ENCODE data around the gene TRNP1. TPM values are rescaled to one million over a fixed set of nuclear protein-coding genes. Genes with fewer than 3 reads are reported as not detected.

Gene TRNP1
- polyA plus RNA-seq, 1 experiment = 68.9 TPM

DNA sequence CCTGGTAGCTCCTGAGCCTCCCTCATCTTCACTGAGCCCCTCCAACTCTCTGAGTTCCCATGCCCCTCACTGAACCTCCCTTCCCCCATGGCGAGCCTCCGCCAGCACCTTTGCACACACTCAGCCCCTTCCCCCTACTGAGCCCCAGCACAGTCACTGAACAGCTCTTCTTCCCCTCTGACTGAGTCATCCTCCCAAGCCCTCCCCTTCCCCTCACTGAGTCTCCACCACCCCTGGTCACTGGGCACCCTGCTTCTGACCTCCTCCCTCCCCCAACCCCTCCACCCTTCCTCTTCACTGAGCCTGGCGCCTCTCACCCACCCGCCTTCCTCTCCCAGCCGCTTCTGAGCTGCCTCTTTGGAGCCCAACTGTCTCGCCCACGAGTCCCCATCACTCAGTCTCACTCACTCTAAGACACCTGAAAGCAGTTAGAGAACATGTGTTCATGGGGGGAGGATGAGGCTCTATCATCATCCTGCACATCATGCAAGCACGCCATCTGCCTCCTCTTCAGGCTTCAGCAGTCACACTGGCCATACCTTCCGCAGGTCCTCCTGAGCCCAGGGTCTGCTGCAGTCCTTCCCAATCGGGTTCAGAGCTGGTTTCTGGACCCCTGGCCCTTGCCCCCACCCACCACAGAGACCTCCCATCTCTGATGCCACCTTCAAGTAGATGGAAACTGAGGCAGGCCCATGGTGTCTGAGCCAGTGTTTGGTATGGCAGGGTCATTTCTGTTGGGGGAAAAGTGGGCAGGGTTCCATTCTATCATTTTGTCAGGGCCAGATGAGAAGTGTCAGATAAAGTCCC, 2.0 kb upstream of the TRNP1 start:
- Histone ChIP-seq H3K27me3 (ENCODE audit: control insufficient read depth, insufficient read depth, low read length) (0 out of 2 replicates have a peak, but pooled peaks cover 2% of the 10 kb centered on the region), H3K36me3 (ENCODE audit: control insufficient read depth, insufficient read depth, low read length) (no peaks in the 10 kb centered on the region), H3K4me3 (ENCODE audit: low read depth, low read length) (no peak overlapping the region)
- POLR2A ChIA-PET = no interaction called here
- CTCF ChIA-PET = interaction anchor here (0.8 to 1.4 kb wide), 2 partner anchors 52 to 55 kb away, joined by 3 to 5 read pairs; no protein-coding TSS in a partner anchor
- TF ChIP-seq, protein P1, sequence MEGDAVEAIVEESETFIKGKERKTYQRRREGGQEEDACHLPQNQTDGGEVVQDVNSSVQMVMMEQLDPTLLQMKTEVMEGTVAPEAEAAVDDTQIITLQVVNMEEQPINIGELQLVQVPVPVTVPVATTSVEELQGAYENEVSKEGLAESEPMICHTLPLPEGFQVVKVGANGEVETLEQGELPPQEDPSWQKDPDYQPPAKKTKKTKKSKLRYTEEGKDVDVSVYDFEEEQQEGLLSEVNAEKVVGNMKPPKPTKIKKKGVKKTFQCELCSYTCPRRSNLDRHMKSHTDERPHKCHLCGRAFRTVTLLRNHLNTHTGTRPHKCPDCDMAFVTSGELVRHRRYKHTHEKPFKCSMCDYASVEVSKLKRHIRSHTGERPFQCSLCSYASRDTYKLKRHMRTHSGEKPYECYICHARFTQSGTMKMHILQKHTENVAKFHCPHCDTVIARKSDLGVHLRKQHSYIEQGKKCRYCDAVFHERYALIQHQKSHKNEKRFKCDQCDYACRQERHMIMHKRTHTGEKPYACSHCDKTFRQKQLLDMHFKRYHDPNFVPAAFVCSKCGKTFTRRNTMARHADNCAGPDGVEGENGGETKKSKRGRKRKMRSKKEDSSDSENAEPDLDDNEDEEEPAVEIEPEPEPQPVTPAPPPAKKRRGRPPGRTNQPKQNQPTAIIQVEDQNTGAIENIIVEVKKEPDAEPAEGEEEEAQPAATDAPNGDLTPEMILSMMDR (IDR thresholded peaks at IDR 0.05; ENCODE audit: insufficient read depth, low read depth, low read length) = 0 out of 2 replicates have a peak, but pooled peaks have one; percentile 14
- DNase-seq (ENCODE audit: low read depth) = no peak

DNA sequence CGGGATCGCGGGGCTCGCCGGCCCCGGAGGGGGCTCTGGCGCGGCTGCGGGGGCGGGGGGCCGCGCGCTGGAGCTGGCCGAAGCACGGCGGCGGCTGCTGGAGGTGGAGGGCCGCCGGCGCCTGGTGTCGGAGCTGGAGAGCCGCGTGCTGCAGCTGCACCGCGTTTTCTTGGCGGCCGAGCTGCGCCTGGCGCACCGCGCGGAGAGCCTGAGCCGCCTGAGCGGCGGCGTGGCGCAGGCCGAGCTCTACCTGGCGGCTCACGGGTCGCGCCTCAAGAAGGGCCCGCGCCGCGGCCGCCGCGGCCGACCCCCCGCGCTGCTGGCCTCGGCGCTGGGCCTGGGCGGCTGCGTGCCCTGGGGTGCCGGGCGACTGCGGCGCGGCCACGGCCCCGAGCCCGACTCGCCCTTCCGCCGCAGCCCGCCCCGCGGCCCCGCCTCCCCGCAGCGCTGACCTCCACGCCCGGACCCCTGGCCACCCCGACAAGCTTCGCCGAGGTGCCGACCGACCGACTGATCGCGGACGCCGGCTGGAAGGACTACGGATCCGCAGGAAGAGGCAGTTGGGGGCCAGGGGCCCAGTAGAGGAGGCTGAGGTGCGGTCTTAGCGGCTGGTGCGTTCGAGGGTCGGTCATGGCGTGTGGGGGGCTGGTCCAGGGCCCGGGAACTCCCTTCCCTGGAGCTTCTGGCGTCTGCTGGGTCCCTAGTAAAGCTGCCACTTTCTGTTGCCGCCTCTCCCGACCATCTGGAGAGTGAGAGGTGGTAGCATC, 711 bp downstream of the TRNP1 start:
- TF ChIP-seq, protein P1 (IDR thresholded peaks at IDR 0.05; ENCODE audit: insufficient read depth, low read depth, low read length) = no peak
- no peak for DNase-seq (ENCODE audit: low read depth)
- peak overlapping the region; percentile 70 for H3K4me3 ChIP-seq (ENCODE audit: low read depth, low read length)
- no peaks in the 10 kb centered on the region for H3K36me3 ChIP-seq (ENCODE audit: control insufficient read depth, insufficient read depth, low read length)
- no peaks in the 10 kb centered on the region for H3K27me3 ChIP-seq (ENCODE audit: control insufficient read depth, insufficient read depth, low read length)
- ChIA-PET POLR2A (interaction anchor here (0.6 to 0.9 kb wide), 2 partner anchors 18 to 215 kb away, joined by 3 to 5 read pairs; partner anchors contain the start of gene TENT5B), CTCF (interaction anchor here (0.7 to 9.9 kb wide), 18 partner anchors 11 to 1255 kb away, joined by 3 to 109 read pairs (median 3); partner anchors contain the start of genes GPATCH3 and GPN2)

DNA sequence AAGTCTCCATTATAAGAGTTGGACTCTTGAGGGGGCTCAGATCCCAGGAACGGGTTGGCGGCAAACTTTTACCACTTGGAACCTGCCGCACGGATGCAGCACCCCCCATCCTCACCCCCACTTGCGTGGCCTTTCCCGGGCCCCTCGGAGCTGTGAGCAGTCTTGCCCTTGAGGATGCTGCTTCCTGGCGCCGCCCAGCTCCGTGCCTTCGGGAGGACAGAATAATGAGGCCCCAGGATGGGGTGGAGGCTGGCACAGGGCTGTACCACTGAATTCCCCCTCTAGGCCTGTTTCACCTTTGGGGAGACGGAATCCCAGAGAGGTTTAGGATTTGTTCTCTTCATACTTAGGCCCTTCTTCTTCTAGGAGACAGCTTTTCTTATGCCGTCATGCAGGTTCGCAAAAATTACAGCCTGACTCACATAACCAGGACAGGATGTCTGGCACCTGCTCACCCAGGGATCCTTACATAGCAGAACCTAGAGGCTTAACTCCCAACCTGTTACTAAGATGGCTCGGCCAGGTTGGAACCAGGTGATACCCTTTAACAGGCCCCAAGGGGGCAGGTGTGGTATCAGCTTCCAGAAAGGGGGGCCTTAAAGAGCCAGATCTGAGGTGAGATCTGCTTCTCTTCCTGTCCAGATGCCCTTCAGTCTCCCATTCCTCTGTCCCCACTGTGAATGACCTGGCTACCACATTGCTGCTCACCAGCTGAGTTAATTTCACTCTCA, 1.5 kb downstream of the TRNP1 start:
- Histone ChIP-seq H3K36me3 (ENCODE audit: control insufficient read depth, insufficient read depth, low read length) (no peaks in the 10 kb centered on the region), H3K4me3 (ENCODE audit: low read depth, low read length) (peak overlapping the region; percentile 70), H3K27me3 (ENCODE audit: control insufficient read depth, insufficient read depth, low read length) (no peaks in the 10 kb centered on the region)
- TF ChIP-seq, protein P1 (IDR thresholded peaks at IDR 0.05; ENCODE audit: insufficient read depth, low read depth, low read length) = no peak
- DNase-seq (ENCODE audit: low read depth) = no peak
- CTCF ChIA-PET = interaction anchor here (0.7 to 9.9 kb wide), 15 partner anchors 12 to 1254 kb away, joined by 3 to 109 read pairs (median 3); partner anchors contain the start of gene GPATCH3
- POLR2A ChIA-PET = interaction anchor here (0.5 to 0.9 kb wide), 2 partner anchors 18 to 54 kb away, joined by 3 read pairs; partner anchors contain the start of gene TENT5B

DNA sequence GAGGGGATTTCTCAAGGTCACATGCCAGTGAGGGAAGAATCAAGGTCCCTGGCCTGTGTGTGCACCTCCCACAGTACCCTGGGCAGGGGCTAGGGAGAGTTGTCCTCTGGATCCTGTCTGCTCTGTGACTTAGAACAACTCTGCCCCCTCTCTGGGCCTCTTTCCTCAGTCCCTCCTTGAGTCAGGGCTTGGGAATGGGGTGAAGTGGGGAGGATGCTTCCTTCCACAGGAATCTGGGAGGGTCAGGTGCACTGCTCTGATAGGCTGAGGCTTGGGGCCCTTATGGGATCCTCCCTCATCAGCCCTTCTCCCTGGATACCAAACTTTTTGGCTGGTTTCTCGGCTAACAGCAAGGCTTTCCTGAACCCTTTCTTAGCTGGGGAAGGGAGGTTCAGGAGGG, 2.5 kb downstream of the TRNP1 start:
- peak overlapping the region; percentile 70 for H3K4me3 ChIP-seq (ENCODE audit: low read depth, low read length)
- peaks cover 3% of the 10 kb centered on the region for H3K36me3 ChIP-seq (ENCODE audit: control insufficient read depth, insufficient read depth, low read length)
- CTCF ChIA-PET = interaction anchor here (0.6 to 9.9 kb wide), 13 partner anchors 12 to 300 kb away, joined by 3 to 109 read pairs (median 6); no protein-coding TSS in a partner anchor

More for the DNA sequence above, 2.5 kb downstream of the TRNP1 start:
- H3K27me3 ChIP-seq (ENCODE audit: control insufficient read depth, insufficient read depth, low read length) = no peaks in the 10 kb centered on the region
- no peak for DNase-seq (ENCODE audit: low read depth)
- TF ChIP-seq, protein P1 (IDR thresholded peaks at IDR 0.05; ENCODE audit: insufficient read depth, low read depth, low read length) = no peak
- POLR2A ChIA-PET = interaction anchor here (0.6 to 0.8 kb wide), 2 partner anchors 32 to 87 kb away, joined by 3 to 4 read pairs; no protein-coding TSS in a partner anchor

Data from BJ (cell line).